Adrenal gland (tissue), 5 donors: ENCODE data around the gene ATP11B.

Source experiments
- POLR2A ChIP-seq, 2 donors: fragments of 450-650 bp; IDR thresholded peaks; one replicate each; pipeline ENCODE4 v1.6.1; 2017; ENCODE audit warnings: antibody characterized with exemption in 2 of 2, mild to moderate bottlenecking in 2 of 2, moderate library complexity in 1 of 2
- TF ChIP-seq, protein P1 (sequence below), 6 experiments: fragments of 450-650 bp in 4 of 6; fragments of 200-600 bp in 2 of 6; sonication (generic) in 1 of 6; IDR thresholded peaks; 1 replicate in 5 of 6; 2 replicates in 1 of 6; pipeline versions ENCODE4 v1.5.1 to v1.8.0; 2016 to 2021; ENCODE audit warnings: antibody characterized with exemption in 6 of 6, mild to moderate bottlenecking in 2 of 6, moderate library complexity in 1 of 6
- donor health status: DM: no; HTN: no; CAD: no.

DNA sequence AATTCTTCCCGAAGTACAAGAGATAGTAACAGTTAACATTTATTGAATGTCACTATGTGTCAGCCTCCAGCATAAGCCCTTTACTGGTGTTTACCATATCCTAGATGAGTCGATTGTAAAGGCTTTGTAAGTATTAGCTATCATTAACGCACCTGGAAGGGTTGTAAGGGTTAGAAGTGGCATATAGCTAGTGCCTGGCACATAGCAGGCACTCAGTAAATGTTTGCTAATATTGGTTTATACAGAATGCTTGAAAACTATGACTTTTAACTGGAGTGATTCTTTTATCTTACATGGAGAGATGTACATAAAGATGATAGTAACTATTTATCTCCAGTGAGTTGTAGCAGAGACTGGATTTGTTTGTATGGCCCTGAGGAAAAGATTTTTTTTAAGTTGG lies 46.3 kb upstream of the ATP11B start:
- TF ChIP-seq, protein P1, sequence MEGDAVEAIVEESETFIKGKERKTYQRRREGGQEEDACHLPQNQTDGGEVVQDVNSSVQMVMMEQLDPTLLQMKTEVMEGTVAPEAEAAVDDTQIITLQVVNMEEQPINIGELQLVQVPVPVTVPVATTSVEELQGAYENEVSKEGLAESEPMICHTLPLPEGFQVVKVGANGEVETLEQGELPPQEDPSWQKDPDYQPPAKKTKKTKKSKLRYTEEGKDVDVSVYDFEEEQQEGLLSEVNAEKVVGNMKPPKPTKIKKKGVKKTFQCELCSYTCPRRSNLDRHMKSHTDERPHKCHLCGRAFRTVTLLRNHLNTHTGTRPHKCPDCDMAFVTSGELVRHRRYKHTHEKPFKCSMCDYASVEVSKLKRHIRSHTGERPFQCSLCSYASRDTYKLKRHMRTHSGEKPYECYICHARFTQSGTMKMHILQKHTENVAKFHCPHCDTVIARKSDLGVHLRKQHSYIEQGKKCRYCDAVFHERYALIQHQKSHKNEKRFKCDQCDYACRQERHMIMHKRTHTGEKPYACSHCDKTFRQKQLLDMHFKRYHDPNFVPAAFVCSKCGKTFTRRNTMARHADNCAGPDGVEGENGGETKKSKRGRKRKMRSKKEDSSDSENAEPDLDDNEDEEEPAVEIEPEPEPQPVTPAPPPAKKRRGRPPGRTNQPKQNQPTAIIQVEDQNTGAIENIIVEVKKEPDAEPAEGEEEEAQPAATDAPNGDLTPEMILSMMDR (IDR thresholded peaks at IDR 0.05): no peak
- no peak for TF ChIP-seq POLR2A (IDR thresholded peaks at IDR 0.05)
